NT2/D1 (cell line): ENCODE results near the gene MGAT5B.

Source experiments
- DNase-seq: peaks from one replicate; pipeline ENCODE4 v3.0.0-alpha.2; 2011; ENCODE audit warnings: low read depth, low spot score
- H3K27me3 ChIP-seq: 2 replicates; pipeline ENCODE4 v1.6.0; 2011; ENCODE audit warnings: mild to moderate bottlenecking; ENCODE audit not compliant: insufficient read length, insufficient read depth
- H3K36me3 ChIP-seq: 2 replicates; pipeline ENCODE4 v1.6.1; 2011; ENCODE audit warnings: mild to moderate bottlenecking, low read length, mixed read lengths; ENCODE audit not compliant: insufficient read depth, insufficient read length
- H3K4me1 ChIP-seq: 2 replicates; pipeline ENCODE4 v1.5.1; 2011; ENCODE audit not compliant: insufficient read depth, insufficient read length
- H3K4me3 ChIP-seq: 2 replicates; pipeline ENCODE4 v1.5.1; 2011; ENCODE audit warnings: low read depth; ENCODE audit not compliant: insufficient read length
- H3K9ac ChIP-seq: 2 replicates; pipeline ENCODE4 v1.6.0; 2011; ENCODE audit warnings: low read depth; ENCODE audit not compliant: insufficient read length
- H3K9me3 ChIP-seq: 2 replicates; pipeline ENCODE4 v1.5.1; 2011; ENCODE audit warnings: mild to moderate bottlenecking, low read length; ENCODE audit not compliant: insufficient read depth
- SUZ12 ChIP-seq: IDR thresholded peaks from 2 replicates; pipeline ENCODE4 v1.6.1; 2011; ENCODE audit not compliant: insufficient read length, insufficient read depth; ENCODE audit errors: extremely low read depth
- YY1 ChIP-seq: IDR thresholded peaks from 2 replicates; pipeline ENCODE4 v1.6.1; 2011; ENCODE audit not compliant: insufficient read length, insufficient read depth
- ZNF274 ChIP-seq: IDR thresholded peaks from 2 replicates; pipeline ENCODE4 v1.6.1; 2011; ENCODE audit warnings: mild to moderate bottlenecking, low read depth, low read length

Gene MGAT5B

DNA sequence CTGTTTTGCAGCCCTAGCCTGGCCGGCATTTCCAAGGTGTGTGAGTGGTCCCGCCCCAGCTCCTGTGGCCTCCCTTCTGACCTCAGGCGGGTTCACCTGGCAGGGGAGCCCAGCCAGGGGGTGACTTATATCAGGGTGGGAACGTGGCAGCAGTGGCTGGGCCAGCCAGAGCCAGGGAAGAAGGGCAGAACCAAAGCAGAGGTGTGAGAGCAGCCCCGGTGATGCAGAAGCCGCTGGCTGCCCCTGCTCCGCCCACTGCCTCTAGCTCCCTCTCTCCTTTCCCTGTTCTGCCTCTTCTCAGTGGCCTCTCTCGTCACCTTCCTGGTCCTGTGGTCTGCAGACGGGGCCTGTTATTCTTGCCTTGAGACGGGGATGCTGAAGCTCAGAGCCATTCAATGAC is 12.1 kb downstream of the MGAT5B start:
- DNase-seq = no peak
- H3K9ac ChIP-seq = peak overlapping the region; percentile 38
- no peaks in the 10 kb centered on the region for H3K27me3 ChIP-seq
- peaks cover 11% of the 10 kb centered on the region for H3K36me3 ChIP-seq
- no peak for TF ChIP-seq ZNF274
- 0 out of 2 replicates have a peak, but pooled peaks cover 1% of the 10 kb centered on the region for H3K9me3 ChIP-seq
- no peak overlapping the region for H3K4me3 ChIP-seq
- H3K4me1 ChIP-seq = peaks cover 20% of the 10 kb centered on the region

DNA sequence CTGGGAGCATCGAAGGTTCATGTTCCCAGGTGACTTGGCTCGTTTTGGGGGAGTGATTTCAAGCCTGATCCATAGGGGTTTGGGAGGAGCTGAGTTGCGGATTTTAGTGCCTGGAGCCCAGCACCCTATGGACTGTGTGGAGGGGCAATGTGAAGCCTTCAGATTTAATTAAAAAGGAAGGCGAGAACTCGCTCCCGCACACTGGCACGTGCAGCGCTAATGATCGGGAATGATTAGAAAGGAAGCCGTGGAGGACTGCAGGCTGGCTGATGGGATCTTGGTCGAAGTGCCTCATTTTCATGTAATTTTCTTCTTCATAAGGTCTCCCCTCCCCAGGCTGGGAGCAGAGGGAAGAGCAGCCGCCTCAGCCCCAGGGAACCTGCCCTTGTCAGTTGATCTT is 12.8 kb downstream of the MGAT5B start:
- H3K9ac ChIP-seq = no peak overlapping the region
- no peaks in the 10 kb centered on the region for H3K9me3 ChIP-seq
- DNase-seq = no peak
- TF ChIP-seq YY1 (no peak), ZNF274 (no peak), SUZ12 (no peak)
- H3K4me3 ChIP-seq = no peak overlapping the region
- H3K27me3 ChIP-seq = no peaks in the 10 kb centered on the region
- peaks cover 25% of the 10 kb centered on the region for H3K4me1 ChIP-seq
- peaks cover 6% of the 10 kb centered on the region for H3K36me3 ChIP-seq

DNA sequence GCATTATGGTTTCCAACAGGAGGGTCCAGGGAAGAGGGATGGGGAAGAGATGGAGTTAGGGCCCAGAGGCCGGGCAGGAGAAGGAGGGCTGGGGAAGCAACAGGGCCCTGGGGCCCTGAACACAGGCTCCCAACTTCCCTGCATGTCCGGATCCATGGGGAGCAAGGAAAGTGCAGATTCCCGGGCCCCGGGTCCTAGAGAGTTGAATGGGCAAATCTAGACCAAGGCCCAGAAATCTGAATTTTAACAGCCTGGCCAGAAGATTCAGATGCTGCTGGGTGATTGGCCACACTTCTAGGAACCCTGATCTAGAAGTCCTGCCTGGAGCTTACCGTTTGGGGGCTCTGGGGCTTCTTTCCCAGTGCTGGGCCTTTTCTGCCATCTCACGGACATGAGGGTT is 13.2 kb downstream of the MGAT5B start:
- Histone ChIP-seq H3K4me1 (peaks cover 25% of the 10 kb centered on the region), H3K36me3 (peaks cover 3% of the 10 kb centered on the region), H3K9ac (no peak overlapping the region), H3K4me3 (no peak overlapping the region), H3K27me3 (no peaks in the 10 kb centered on the region), H3K9me3 (no peaks in the 10 kb centered on the region)
- TF ChIP-seq YY1 (no peak), SUZ12 (no peak), ZNF274 (no peak)
- DNase-seq = no peak

DNA sequence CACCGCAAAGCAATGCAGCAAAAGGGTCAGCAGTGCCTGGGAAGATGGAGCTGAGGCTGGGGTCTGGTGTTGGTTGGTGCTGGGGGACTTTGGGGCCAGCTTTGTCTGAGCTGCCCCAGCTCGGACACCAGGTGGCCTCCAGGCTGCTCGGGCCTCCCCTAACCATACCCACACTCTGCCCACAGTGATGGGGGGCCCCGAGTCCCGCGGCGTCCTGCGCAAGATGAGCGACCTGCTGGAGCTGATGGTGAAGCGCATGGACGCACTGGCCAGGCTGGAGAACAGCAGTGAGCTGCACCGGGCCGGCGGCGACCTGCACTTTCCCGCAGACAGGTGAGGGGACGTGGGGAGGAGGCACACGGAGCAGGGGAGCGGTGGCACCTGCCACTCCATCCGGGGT is 13.8 kb downstream of the MGAT5B start:
- Histone ChIP-seq H3K4me1 (peaks cover 25% of the 10 kb centered on the region), H3K27me3 (no peaks in the 10 kb centered on the region), H3K9me3 (no peaks in the 10 kb centered on the region), H3K4me3 (no peak overlapping the region), H3K9ac (no peak overlapping the region), H3K36me3 (peaks cover 3% of the 10 kb centered on the region)
- DNase-seq = no peak
- no peak for TF ChIP-seq SUZ12
- no peak for TF ChIP-seq YY1
- TF ChIP-seq ZNF274 = no peak

DNA sequence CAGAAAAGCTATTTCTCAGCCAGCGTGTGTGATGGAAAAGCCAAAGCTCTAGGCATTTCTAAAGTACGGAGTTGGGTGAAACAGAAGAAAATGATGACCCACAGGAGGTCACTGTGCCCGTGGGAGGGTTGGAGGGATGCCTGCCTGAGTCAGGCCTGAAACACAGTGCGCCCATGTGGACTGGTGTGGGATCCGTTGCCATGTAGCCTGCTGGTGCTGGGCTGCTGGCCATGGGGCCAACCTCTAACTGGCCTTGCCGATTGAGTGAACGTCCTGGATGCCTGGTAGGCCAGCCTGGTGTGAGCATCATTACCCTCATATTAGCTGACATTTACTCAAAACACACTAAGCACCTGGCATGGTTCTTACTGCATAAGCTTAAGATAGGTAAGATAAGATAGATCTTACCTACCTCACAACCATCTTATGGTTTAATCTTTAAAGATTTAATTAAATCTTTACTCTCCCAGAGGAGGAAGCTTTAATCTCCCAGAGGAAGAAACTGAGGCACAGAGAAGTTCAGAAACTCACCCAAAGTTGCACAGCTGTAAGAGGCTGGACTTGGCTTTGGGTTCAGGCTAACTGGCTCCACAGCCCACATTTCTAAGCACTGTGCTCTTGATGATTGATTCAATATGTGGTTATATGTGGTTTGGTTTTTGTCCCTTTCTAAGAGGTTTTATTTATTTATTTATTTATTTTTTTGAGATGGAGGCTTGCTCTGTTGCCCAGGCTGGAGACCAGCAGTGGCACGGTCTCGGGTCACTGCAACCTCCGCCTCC is 15.7 kb downstream of the MGAT5B start:
- Histone ChIP-seq H3K4me1 (peaks cover 32% of the 10 kb centered on the region), H3K4me3 (no peak overlapping the region), H3K27me3 (no peaks in the 10 kb centered on the region), H3K9me3 (no peaks in the 10 kb centered on the region), H3K36me3 (peaks cover 3% of the 10 kb centered on the region), H3K9ac (peak overlapping the region; percentile 13)
- no peak for TF ChIP-seq YY1
- TF ChIP-seq ZNF274 = no peak
- no peak for TF ChIP-seq SUZ12
- DNase-seq = no peak

DNA sequence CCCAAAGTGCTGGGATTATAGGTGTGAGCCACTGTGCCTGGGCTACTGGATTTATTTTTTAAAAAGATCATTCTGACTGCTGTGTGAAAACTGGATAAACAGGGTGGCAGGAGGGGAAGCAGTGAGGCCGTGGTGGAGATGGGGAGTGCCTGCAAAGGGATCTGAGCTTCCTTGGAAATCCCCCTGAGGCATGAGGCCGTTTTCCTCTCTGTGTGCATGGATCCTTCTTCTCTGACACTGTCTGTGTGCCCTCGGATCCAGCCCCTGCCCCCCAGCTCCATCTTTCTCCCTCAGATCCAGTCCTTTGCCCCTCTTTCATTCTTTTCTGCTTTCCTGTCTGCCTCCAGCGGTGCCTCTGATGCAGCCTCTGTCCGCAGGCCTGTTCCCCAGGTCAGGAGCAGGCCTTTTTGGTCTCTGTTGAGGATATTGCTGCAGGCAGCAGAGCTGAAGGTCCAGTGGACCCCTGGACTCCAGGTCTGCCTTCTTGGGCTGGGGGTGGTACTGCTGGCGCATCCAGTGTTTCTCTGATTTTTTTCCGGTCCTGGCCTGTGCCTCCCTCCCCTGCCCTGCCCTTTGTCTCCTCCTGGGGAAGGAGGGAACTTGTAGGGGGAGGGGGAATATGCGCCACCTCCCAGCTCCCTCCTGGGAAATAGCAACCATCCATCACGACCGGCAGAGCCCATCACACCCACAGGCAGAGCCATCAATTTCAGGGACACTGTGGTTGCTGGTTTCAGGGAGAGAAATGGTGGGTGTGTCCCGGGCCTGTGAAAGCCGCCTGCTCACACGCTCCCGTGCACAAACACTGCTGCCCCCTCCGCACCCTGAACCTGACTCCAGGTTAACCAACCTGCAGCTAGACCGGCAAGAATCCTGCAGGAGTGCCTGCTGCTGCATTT is 17.0 kb downstream of the MGAT5B start:
- peak; percentile 47 for DNase-seq
- peaks cover 3% of the 10 kb centered on the region for H3K36me3 ChIP-seq
- no peaks in the 10 kb centered on the region for H3K9me3 ChIP-seq
- H3K4me3 ChIP-seq = no peak overlapping the region
- TF ChIP-seq YY1 = no peak
- TF ChIP-seq SUZ12 = no peak
- no peak for TF ChIP-seq ZNF274
- no peaks in the 10 kb centered on the region for H3K27me3 ChIP-seq
- peak overlapping the region; percentile 51 for H3K9ac ChIP-seq
- H3K4me1 ChIP-seq = peaks cover 29% of the 10 kb centered on the region

DNA sequence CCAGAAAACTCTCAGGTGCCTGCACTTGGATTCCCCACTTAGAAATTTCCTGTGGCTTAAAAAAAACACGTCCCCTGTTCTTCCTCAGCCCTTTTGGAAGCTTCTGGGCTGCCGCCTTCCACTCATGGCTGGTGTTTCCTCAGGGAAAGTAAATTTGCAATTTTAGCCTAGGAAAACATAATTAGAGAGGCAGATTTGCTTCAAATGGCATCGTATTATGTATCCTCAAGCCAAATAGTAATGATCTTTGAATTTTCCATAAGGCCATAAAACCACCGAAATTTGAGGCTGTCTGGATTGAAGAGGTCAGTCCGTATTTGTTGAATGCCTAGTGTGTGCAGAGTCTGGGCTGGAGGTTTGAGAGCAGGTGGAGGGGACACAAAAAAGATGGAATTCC is 17.7 kb downstream of the MGAT5B start:
- DNase-seq = no peak
- H3K9me3 ChIP-seq = no peaks in the 10 kb centered on the region
- no peak overlapping the region for H3K4me3 ChIP-seq
- TF ChIP-seq ZNF274 = no peak
- TF ChIP-seq SUZ12 = no peak
- no peak for TF ChIP-seq YY1
- peak overlapping the region; percentile 51 for H3K9ac ChIP-seq
- H3K36me3 ChIP-seq = peaks cover 3% of the 10 kb centered on the region
- peaks cover 24% of the 10 kb centered on the region for H3K4me1 ChIP-seq
- H3K27me3 ChIP-seq = no peaks in the 10 kb centered on the region
